ENCODE results near the gene AUNIP. TPM values are rescaled to one million over a fixed set of nuclear protein-coding genes. Genes with fewer than 3 reads are reported as not detected.

Gene AUNIP
- total RNA-seq, 1 experiment from 2014 or later = 11.0 TPM

DNA sequence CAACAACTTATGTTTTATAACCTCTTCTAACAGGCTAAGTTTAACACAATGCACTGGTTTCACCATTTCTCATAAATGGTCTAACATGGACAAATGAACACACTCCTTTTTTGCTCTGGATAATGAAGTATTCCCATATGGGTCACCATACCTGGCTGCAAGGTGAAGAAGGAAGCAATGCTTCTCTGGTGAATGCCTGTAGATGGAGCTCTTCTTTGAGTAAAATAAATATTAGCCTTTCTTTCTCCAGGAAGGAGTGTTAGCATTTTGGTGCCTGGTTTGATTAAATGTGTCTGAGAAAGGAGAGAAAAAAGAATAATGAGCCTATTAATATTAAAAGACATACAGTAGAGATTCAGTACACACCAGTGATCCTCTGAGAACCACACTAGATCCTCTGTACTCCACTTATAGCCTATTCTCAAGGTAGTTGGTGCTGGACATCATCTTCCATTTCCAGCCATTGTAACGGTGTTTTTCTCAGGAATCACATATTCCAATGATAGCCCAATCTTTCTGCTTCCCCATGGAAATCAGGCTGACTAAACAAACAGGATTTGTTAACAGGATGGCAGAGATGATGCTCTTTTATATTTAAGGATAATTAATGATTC, 21.9 kb downstream of the AUNIP start:
- no peak overlapping the region for H3K4me2 ChIP-seq
- H3K9me3 ChIP-seq (ENCODE audit: insufficient read depth, low read depth) = no peaks in the 10 kb centered on the region
- DNase-seq = no peak
- no peak for TF ChIP-seq EZH2 (IDR thresholded peaks at IDR 0.05; ENCODE audit: low read depth)
- TF ChIP-seq, protein P1, sequence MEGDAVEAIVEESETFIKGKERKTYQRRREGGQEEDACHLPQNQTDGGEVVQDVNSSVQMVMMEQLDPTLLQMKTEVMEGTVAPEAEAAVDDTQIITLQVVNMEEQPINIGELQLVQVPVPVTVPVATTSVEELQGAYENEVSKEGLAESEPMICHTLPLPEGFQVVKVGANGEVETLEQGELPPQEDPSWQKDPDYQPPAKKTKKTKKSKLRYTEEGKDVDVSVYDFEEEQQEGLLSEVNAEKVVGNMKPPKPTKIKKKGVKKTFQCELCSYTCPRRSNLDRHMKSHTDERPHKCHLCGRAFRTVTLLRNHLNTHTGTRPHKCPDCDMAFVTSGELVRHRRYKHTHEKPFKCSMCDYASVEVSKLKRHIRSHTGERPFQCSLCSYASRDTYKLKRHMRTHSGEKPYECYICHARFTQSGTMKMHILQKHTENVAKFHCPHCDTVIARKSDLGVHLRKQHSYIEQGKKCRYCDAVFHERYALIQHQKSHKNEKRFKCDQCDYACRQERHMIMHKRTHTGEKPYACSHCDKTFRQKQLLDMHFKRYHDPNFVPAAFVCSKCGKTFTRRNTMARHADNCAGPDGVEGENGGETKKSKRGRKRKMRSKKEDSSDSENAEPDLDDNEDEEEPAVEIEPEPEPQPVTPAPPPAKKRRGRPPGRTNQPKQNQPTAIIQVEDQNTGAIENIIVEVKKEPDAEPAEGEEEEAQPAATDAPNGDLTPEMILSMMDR (conservative IDR thresholded peaks at IDR 0.05) = peak; percentile 59
- H4K20me1 ChIP-seq (ENCODE audit: insufficient read depth) = no peaks in the 10 kb centered on the region
- peaks cover 4% of the 10 kb centered on the region; the same call in 1 of the 2 replicates for H3F3A ChIP-seq (ENCODE audit: insufficient read depth, low read depth)
- H2AFZ ChIP-seq = no peak overlapping the region
- H3K4me3 ChIP-seq = no peak overlapping the region
- no peaks in the 10 kb centered on the region for H3K27me3 ChIP-seq (ENCODE audit: insufficient read depth, low read depth)
- POLR2A ChIA-PET (ENCODE audit: unreplicated experiment) = interaction anchor here (0.7 kb wide), 2 partner anchors 25 to 69 kb away, joined by 5 to 6 read pairs; no protein-coding TSS in a partner anchor
- CTCF ChIA-PET = interaction anchor here (0.6 to 1.0 kb wide), 3 partner anchors 38 to 160 kb away, joined by 3 to 7 read pairs (median 3); partner anchors contain the start of genes PAFAH2 and PAQR7
- BruUV-seq (replicated peaks) = no TSS peak
- intact Hi-C loops (cut with micrococcal nuclease; ENCODE audit: unreplicated experiment) = loop anchor here (1.0 to 2.0 kb wide), 2 partner anchors 55 to 161 kb away; partner anchors contain the start of gene PAFAH2
- no peaks in the 10 kb centered on the region for H3K9me2 ChIP-seq (ENCODE audit: insufficient read depth)
- H3K79me2 ChIP-seq (ENCODE audit: low read depth) = peaks cover 5% of the 10 kb centered on the region; the same call in 1 of the 2 replicates
- H3K36me3 ChIP-seq (ENCODE audit: low read depth) = no peaks in the 10 kb centered on the region
- H3K27ac ChIP-seq = 0 out of 2 replicates have a peak overlapping the region, but pooled peaks have one; percentile 12
- H3K4me1 ChIP-seq (replicated peaks; ENCODE audit: insufficient read depth) = no peaks in the 10 kb centered on the region

DNA sequence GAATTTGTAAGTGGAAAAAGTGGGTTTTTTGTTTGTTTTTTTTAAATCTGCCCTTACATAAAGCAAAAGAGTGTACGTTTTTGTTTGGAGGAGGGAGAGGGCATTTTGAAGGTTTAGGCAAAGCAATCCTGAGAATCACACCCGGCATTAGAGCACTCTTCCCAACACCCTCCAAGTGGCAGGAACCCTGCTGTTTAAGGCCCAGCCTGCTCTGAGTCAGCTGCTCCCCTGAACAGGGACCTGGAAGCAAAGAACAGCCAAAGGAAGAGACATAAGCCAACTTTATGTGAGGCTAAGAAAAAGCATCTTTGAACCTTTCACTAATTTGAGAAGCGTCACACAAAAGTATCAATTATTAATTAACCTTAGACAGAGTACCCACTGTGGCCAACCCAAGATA, 22.6 kb downstream of the AUNIP start:
- no TSS peak for BruUV-seq (replicated peaks)
- Histone ChIP-seq H4K20me1 (ENCODE audit: insufficient read depth) (no peaks in the 10 kb centered on the region), H3K27me3 (ENCODE audit: insufficient read depth, low read depth) (no peaks in the 10 kb centered on the region), H3F3A (ENCODE audit: insufficient read depth, low read depth) (peaks cover 4% of the 10 kb centered on the region; the same call in 1 of the 2 replicates), H3K4me1 (replicated peaks; ENCODE audit: insufficient read depth) (no peaks in the 10 kb centered on the region), H3K36me3 (ENCODE audit: low read depth) (no peaks in the 10 kb centered on the region), H3K4me3 (no peak overlapping the region), H3K9me3 (ENCODE audit: insufficient read depth, low read depth) (no peaks in the 10 kb centered on the region), H3K79me2 (ENCODE audit: low read depth) (peaks cover 5% of the 10 kb centered on the region; the same call in 1 of the 2 replicates), H3K9me2 (ENCODE audit: insufficient read depth) (no peaks in the 10 kb centered on the region), H3K4me2 (no peak overlapping the region), H2AFZ (no peak overlapping the region), H3K27ac (no peak overlapping the region)
- no peak for DNase-seq
- ChIA-PET CTCF (interaction anchor here (0.6 to 1.0 kb wide), 3 partner anchors 38 to 161 kb away, joined by 3 to 7 read pairs (median 3); partner anchors contain the start of genes PAFAH2 and PAQR7), POLR2A (ENCODE audit: unreplicated experiment) (interaction anchor here (0.7 kb wide), 2 partner anchors 24 to 70 kb away, joined by 5 to 6 read pairs; no protein-coding TSS in a partner anchor)
- no peak for TF ChIP-seq EZH2 (IDR thresholded peaks at IDR 0.05; ENCODE audit: low read depth)
- intact Hi-C loops (cut with micrococcal nuclease; ENCODE audit: unreplicated experiment) = loop anchor here (1.0 to 2.0 kb wide), 2 partner anchors 56 to 162 kb away; partner anchors contain the start of gene PAFAH2

DNA sequence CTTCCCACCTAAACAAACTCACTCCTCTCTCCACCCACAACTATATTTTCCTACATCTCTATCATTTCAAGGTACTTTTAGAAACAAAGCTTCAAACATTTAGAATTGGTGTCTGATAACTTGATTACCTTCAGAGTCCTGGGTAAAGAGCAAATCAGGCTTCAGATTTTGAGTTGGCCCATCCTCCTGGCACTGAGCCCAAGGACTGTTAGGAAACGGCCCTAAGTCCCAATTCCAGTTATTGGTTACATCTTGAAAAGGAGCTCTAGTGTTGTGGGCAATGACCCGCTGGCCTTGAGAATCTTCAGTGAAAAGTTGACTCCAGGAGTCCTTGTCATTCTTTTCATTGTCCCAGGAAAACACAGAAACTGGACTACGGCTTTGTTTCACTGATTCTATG, 24.4 kb downstream of the AUNIP start:
- H3K9me2 ChIP-seq (ENCODE audit: insufficient read depth) = no peaks in the 10 kb centered on the region
- H4K20me1 ChIP-seq (ENCODE audit: insufficient read depth) = no peaks in the 10 kb centered on the region
- H2AFZ ChIP-seq = no peak overlapping the region
- ChIA-PET POLR2A (ENCODE audit: unreplicated experiment) (no interaction called here), CTCF (interaction anchor here (0.9 kb wide), 1 partner anchor 61 kb away, joined by 3 read pairs; no protein-coding TSS in a partner anchor)
- BruUV-seq (replicated peaks) = no TSS peak
- H3F3A ChIP-seq (ENCODE audit: insufficient read depth, low read depth) = peaks cover 4% of the 10 kb centered on the region; the same call in 1 of the 2 replicates
- no peak overlapping the region for H3K27ac ChIP-seq
- H3K27me3 ChIP-seq (ENCODE audit: insufficient read depth, low read depth) = no peaks in the 10 kb centered on the region
- no peaks in the 10 kb centered on the region; the same call in 1 of the 2 replicates for H3K36me3 ChIP-seq (ENCODE audit: low read depth)
- H3K79me2 ChIP-seq (ENCODE audit: low read depth) = peaks cover 5% of the 10 kb centered on the region; the same call in 1 of the 2 replicates
- no peak for TF ChIP-seq EZH2 (IDR thresholded peaks at IDR 0.05; ENCODE audit: low read depth)
- TF ChIP-seq, protein P1 (conservative IDR thresholded peaks at IDR 0.05) = no peak
- no peaks in the 10 kb centered on the region for H3K9me3 ChIP-seq (ENCODE audit: insufficient read depth, low read depth)
- H3K4me2 ChIP-seq = no peak overlapping the region
- H3K4me1 ChIP-seq (replicated peaks; ENCODE audit: insufficient read depth) = no peaks in the 10 kb centered on the region
- H3K4me3 ChIP-seq = no peak overlapping the region
- DNase-seq = no peak
- intact Hi-C loops (cut with micrococcal nuclease; ENCODE audit: unreplicated experiment) = no loop called here

Data from PC-9 (cell line).